ENCODE measurements around the gene TBCK. TPM values are rescaled to one million over a fixed set of nuclear protein-coding genes. Genes with fewer than 3 reads are reported as not detected.

Gene TBCK
- total RNA-seq, 1 donor from 2014 or later, result 81.4 TPM

- Mint-ChIP-seq H3K27me3 (ENCODE audit: unreplicated experiment) (no peaks in the 10 kb centered on the region), H3K4me3 (ENCODE audit: unreplicated experiment) (no peak overlapping the region), H3K4me1 (ENCODE audit: low read depth, unreplicated experiment) (peaks cover 8% of the 10 kb centered on the region), H3K27ac (ENCODE audit: unreplicated experiment) (no peak overlapping the region), H3K9me3 (ENCODE audit: unreplicated experiment) (peaks cover 2% of the 10 kb centered on the region), H3K36me3 (ENCODE audit: unreplicated experiment) (no peaks in the 10 kb centered on the region)
- TF ChIP-seq CTCF (IDR thresholded peaks at IDR 0.05; ENCODE audit: partially characterized antibody, unreplicated experiment), result no peak
- DNase-seq, result no peak
These were observed 42.9 kb upstream of the TBCK start for GRCh38 chr4:106358899-106359298.

- no peak for DNase-seq
- H3K27me3 Mint-ChIP-seq (ENCODE audit: unreplicated experiment), result no peaks in the 10 kb centered on the region
These were observed 39.2 kb upstream of the TBCK start for GRCh38 chr4:106355193-106355592.

GRCh38 chr4:106353786-106354185 lies 37.8 kb upstream of the TBCK start:
- Mint-ChIP-seq H3K9me3 (ENCODE audit: unreplicated experiment) (no peaks in the 10 kb centered on the region), H3K27me3 (ENCODE audit: unreplicated experiment) (no peaks in the 10 kb centered on the region), H3K27ac (ENCODE audit: unreplicated experiment) (no peak overlapping the region), H3K4me1 (ENCODE audit: low read depth, unreplicated experiment) (no peaks in the 10 kb centered on the region), H3K4me3 (ENCODE audit: unreplicated experiment) (no peak overlapping the region), H3K36me3 (ENCODE audit: unreplicated experiment) (no peaks in the 10 kb centered on the region)
- TF ChIP-seq CTCF (IDR thresholded peaks at IDR 0.05; ENCODE audit: partially characterized antibody, unreplicated experiment), result no peak
- no peak for DNase-seq

More at GRCh38 chr4:106355193-106355592, 39.2 kb upstream of the TBCK start:
- H3K9me3 Mint-ChIP-seq (ENCODE audit: unreplicated experiment), result peaks cover 2% of the 10 kb centered on the region
- no peak overlapping the region for H3K27ac Mint-ChIP-seq (ENCODE audit: unreplicated experiment)
- H3K4me3 Mint-ChIP-seq (ENCODE audit: unreplicated experiment), result no peak overlapping the region
- no peak for TF ChIP-seq CTCF (IDR thresholded peaks at IDR 0.05; ENCODE audit: partially characterized antibody, unreplicated experiment)
- no peaks in the 10 kb centered on the region for H3K36me3 Mint-ChIP-seq (ENCODE audit: unreplicated experiment)
- H3K4me1 Mint-ChIP-seq (ENCODE audit: low read depth, unreplicated experiment), result no peaks in the 10 kb centered on the region

- no peaks in the 10 kb centered on the region for H3K9me3 Mint-ChIP-seq (ENCODE audit: unreplicated experiment)
- no peaks in the 10 kb centered on the region for H3K36me3 Mint-ChIP-seq (ENCODE audit: unreplicated experiment)
- TF ChIP-seq CTCF (IDR thresholded peaks at IDR 0.05; ENCODE audit: partially characterized antibody, unreplicated experiment), result no peak
- peaks cover 2% of the 10 kb centered on the region for H3K4me1 Mint-ChIP-seq (ENCODE audit: low read depth, unreplicated experiment)
- no peak overlapping the region for H3K27ac Mint-ChIP-seq (ENCODE audit: unreplicated experiment)
- no peaks in the 10 kb centered on the region for H3K27me3 Mint-ChIP-seq (ENCODE audit: unreplicated experiment)
- no peak for DNase-seq
- H3K4me3 Mint-ChIP-seq (ENCODE audit: unreplicated experiment), result no peak overlapping the region
These were observed 35.0 kb upstream of the TBCK start for GRCh38 chr4:106351016-106351415.

- Mint-ChIP-seq H3K9me3 (ENCODE audit: unreplicated experiment) (no peaks in the 10 kb centered on the region), H3K36me3 (ENCODE audit: unreplicated experiment) (no peaks in the 10 kb centered on the region), H3K27me3 (ENCODE audit: unreplicated experiment) (no peaks in the 10 kb centered on the region), H3K27ac (ENCODE audit: unreplicated experiment) (no peak overlapping the region), H3K4me3 (ENCODE audit: unreplicated experiment) (no peak overlapping the region), H3K4me1 (ENCODE audit: low read depth, unreplicated experiment) (peaks cover 7% of the 10 kb centered on the region)
- TF ChIP-seq CTCF (IDR thresholded peaks at IDR 0.05; ENCODE audit: partially characterized antibody, unreplicated experiment), result no peak
- no peak for DNase-seq
These were observed 31.2 kb upstream of the TBCK start for GRCh38 chr4:106347167-106347566.

Measured in glutamatergic neuron (in vitro differentiated cells).